Measurements from ENCODE around the gene RELA. TPM values are rescaled to one million over a fixed set of nuclear protein-coding genes. Genes with fewer than 3 reads are reported as not detected.

The RELA gene
- total and polyA plus RNA-seq, 2 experiments from 2014 or later: 18.5 to 22.8 TPM

DNA sequence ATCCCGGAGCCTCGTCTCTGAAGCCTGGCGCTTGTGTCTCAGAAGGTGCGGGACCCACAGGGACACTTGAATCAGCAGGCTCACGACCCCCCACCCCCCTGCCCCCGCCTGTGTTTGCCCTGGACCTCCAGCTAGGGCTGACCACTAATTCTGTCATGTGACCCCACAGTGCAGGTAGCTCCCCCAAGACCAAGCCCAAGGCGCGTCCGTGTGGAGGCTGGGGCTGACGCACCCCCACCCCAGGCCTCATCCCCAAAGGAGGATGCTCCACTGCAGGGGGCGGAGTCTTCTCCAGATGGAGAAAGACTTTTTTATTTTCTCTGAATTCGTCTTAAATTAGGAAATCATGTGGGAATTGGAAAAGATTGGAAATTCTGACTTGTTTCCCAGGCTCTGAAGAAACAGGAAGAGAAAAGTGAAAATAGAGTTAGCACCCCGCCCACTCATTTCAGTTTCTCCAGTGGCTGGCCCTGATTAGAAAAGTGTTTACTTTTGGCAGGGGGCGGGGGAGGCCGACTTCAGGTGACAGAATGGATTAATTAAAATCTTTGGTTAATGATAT is 1.0 kb upstream of the RELA start:
- Mint-ChIP-seq H3K4me3 (peak overlapping the region; percentile 87), H3K9me3 (no peaks in the 10 kb centered on the region), H3K27me3 (ENCODE audit: insufficient read depth, low read depth, poor library complexity) (peaks cover 7% of the 10 kb centered on the region), H3K36me3 (ENCODE audit: low read depth) (peaks cover 22% of the 10 kb centered on the region), H3K27ac (peak overlapping the region; percentile 93; the same call in 1 of the 2 replicates), H3K4me1 (peaks cover 7% of the 10 kb centered on the region)
- peak overlapping the region; percentile 95 for H3K4me3 ChIP-seq
- H3K4me2 ChIP-seq: peak overlapping the region; percentile 78
- ATAC-seq: peak; percentile 41
- 0 out of 2 replicates have a peak, but pooled peaks cover 4% of the 10 kb centered on the region for H3K36me3 ChIP-seq (ENCODE audit: insufficient read depth)
- peak overlapping the region; percentile 97 for H2AFZ ChIP-seq
- DNase-seq (ENCODE audit: low spot score): peak; percentile 60
- peaks cover 14% of the 10 kb centered on the region for H3K79me2 ChIP-seq (replicated peaks; ENCODE audit: insufficient read depth)
- no peaks in the 10 kb centered on the region for H3K9me2 ChIP-seq (ENCODE audit: insufficient read depth)
- H4K20me1 ChIP-seq (replicated peaks; ENCODE audit: insufficient read depth): no peaks in the 10 kb centered on the region
- TF ChIP-seq EZH2 (IDR thresholded peaks at IDR 0.05; ENCODE audit: low read depth, unreplicated experiment): no peak
- TF ChIP-seq, protein P1, sequence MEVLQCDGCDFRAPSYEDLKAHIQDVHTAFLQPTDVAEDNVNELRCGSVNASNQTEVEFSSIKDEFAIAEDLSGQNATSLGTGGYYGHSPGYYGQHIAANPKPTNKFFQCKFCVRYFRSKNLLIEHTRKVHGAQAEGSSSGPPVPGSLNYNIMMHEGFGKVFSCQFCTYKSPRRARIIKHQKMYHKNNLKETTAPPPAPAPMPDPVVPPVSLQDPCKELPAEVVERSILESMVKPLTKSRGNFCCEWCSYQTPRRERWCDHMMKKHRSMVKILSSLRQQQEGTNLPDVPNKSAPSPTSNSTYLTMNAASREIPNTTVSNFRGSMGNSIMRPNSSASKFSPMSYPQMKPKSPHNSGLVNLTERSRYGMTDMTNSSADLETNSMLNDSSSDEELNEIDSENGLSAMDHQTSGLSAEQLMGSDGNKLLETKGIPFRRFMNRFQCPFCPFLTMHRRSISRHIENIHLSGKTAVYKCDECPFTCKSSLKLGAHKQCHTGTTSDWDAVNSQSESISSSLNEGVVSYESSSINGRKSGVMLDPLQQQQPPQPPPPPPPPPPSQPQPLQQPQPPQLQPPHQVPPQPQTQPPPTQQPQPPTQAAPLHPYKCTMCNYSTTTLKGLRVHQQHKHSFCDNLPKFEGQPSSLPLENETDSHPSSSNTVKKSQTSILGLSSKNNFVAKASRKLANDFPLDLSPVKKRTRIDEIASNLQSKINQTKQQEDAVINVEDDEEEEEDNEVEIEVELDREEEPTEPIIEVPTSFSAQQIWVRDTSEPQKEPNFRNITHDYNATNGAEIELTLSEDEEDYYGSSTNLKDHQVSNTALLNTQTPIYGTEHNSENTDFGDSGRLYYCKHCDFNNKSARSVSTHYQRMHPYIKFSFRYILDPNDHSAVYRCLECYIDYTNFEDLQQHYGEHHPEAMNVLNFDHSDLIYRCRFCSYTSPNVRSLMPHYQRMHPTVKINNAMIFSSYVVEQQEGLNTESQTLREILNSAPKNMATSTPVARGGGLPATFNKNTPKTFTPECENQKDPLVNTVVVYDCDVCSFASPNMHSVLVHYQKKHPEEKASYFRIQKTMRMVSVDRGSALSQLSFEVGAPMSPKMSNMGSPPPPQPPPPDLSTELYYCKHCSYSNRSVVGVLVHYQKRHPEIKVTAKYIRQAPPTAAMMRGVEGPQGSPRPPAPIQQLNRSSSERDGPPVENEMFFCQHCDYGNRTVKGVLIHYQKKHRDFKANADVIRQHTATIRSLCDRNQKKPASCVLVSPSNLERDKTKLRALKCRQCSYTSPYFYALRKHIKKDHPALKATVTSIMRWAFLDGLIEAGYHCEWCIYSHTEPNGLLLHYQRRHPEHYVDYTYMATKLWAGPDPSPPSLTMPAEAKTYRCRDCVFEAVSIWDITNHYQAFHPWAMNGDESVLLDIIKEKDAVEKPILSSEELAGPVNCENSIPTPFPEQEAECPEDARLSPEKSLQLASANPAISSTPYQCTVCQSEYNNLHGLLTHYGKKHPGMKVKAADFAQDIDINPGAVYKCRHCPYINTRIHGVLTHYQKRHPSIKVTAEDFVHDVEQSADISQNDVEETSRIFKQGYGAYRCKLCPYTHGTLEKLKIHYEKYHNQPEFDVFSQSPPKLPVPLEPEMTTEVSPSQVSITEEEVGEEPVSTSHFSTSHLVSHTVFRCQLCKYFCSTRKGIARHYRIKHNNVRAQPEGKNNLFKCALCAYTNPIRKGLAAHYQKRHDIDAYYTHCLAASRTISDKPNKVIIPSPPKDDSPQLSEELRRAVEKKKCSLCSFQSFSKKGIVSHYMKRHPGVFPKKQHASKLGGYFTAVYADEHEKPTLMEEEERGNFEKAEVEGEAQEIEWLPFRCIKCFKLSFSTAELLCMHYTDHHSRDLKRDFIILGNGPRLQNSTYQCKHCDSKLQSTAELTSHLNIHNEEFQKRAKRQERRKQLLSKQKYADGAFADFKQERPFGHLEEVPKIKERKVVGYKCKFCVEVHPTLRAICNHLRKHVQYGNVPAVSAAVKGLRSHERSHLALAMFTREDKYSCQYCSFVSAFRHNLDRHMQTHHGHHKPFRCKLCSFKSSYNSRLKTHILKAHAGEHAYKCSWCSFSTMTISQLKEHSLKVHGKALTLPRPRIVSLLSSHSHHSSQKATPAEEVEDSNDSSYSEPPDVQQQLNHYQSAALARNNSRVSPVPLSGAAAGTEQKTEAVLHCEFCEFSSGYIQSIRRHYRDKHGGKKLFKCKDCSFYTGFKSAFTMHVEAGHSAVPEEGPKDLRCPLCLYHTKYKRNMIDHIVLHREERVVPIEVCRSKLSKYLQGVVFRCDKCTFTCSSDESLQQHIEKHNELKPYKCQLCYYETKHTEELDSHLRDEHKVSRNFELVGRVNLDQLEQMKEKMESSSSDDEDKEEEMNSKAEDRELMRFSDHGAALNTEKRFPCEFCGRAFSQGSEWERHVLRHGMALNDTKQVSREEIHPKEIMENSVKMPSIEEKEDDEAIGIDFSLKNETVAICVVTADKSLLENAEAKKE (CRISPR knock-in tag; IDR thresholded peaks at IDR 0.05): no peak
- TF ChIP-seq, protein P2, sequence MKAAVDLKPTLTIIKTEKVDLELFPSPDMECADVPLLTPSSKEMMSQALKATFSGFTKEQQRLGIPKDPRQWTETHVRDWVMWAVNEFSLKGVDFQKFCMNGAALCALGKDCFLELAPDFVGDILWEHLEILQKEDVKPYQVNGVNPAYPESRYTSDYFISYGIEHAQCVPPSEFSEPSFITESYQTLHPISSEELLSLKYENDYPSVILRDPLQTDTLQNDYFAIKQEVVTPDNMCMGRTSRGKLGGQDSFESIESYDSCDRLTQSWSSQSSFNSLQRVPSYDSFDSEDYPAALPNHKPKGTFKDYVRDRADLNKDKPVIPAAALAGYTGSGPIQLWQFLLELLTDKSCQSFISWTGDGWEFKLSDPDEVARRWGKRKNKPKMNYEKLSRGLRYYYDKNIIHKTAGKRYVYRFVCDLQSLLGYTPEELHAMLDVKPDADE (IDR thresholded peaks at IDR 0.05): no peak
- TF ChIP-seq POLR2AphosphoS5 (IDR thresholded peaks at IDR 0.05; ENCODE audit: low read depth): 0 out of 2 replicates have a peak, but pooled peaks have one; percentile 7
- H3K4me1 ChIP-seq (ENCODE audit: insufficient read depth): no peaks in the 10 kb centered on the region; the same call in 1 of the 2 replicates
- no peaks in the 10 kb centered on the region for H3F3A ChIP-seq (replicated peaks; ENCODE audit: low read depth)
- H3K27me3 ChIP-seq (ENCODE audit: insufficient read depth): no peaks in the 10 kb centered on the region
- H3K27ac ChIP-seq (ENCODE audit: low read depth): peak overlapping the region; percentile 87
